H1 (cell line): ENCODE results near the gene PRDX5. TPM values are rescaled to one million over a fixed set of nuclear protein-coding genes. Genes with fewer than 3 reads are reported as not detected.
A peak's percentile ranks its signal among the peaks of the same experiment; 100 is the strongest.

Source experiments
- CTCF ChIA-PET: fragments of 300-600 bp; sonication (Branson Sonifier 250); formaldehyde crosslinking; loops from one replicate; lab custom pipeline; 2021; ENCODE audit not compliant: partially characterized antibody; lab: Charles Lee
- POLR2A ChIA-PET: fragments of 300-600 bp; sonication (Branson Sonifier 250); formaldehyde crosslinking; loops from one replicate; lab custom pipeline; 2021; ENCODE audit warnings: inconsistent platforms; ENCODE audit not compliant: partially characterized antibody; lab: Charles Lee
- DNase-seq, 2 experiments: peaks; one replicate each; pipeline versions ENCODE4 v3.0.0 to v3.0.0-alpha.2; 2010 to 2022; ENCODE audit warnings: low spot score in 2 of 2, low read depth in 1 of 2, mixed read lengths in 1 of 2
- FAIRE-seq: peaks from 2 replicates; lab custom pipeline; 2011; peaks lifted over from hg19 to GRCh38; lab: Jason Lieb, UNC
- H2AFZ ChIP-seq: 2 replicates; pipeline ENCODE4 v1.8.1; 2012; ENCODE audit warnings: low read length, inconsistent platforms
- H2AK5ac ChIP-seq: 2 replicates; pipeline ENCODE4 v1.6.1; 2013; ENCODE audit warnings: low read depth, low read length
- H2BK120ac ChIP-seq: replicated peaks from 2 replicates; pipeline ENCODE3; 2013; ENCODE audit warnings: low read depth, low read length, inconsistent platforms
- H2BK12ac ChIP-seq: 2 replicates; pipeline ENCODE4 v1.6.1; 2013; ENCODE audit warnings: low read depth, low read length
- H2BK15ac ChIP-seq: 2 replicates; pipeline ENCODE4 v1.6.1; 2013; ENCODE audit warnings: low read length
- H2BK20ac ChIP-seq: 2 replicates; pipeline ENCODE4 v1.6.1; 2013; ENCODE audit warnings: low read length
- H2BK5ac ChIP-seq: 2 replicates; pipeline ENCODE4 v1.6.1; 2013; ENCODE audit warnings: low read depth, low read length
- H3K14ac ChIP-seq: 2 replicates; pipeline ENCODE4 v1.6.1; 2013; ENCODE audit warnings: inconsistent platforms; ENCODE audit not compliant: insufficient read length
- H3K18ac ChIP-seq: 2 replicates; pipeline ENCODE4 v1.6.1; 2013; ENCODE audit warnings: low read length; ENCODE audit errors: extremely low read depth
- H3K23ac ChIP-seq: 2 replicates; pipeline ENCODE4 v1.6.1; 2013; ENCODE audit warnings: inconsistent platforms; ENCODE audit not compliant: insufficient read length
- H3K23me2 ChIP-seq: 2 replicates; pipeline ENCODE4 v1.6.1; 2013; ENCODE audit warnings: low read depth, low read length
- H3K27ac ChIP-seq: 2 replicates; pipeline ENCODE4 v1.6.1; 2011; ENCODE audit warnings: low read depth, low read length, inconsistent platforms
- H3K27me3 ChIP-seq, 4 experiments: replicated peaks in 1 of 4; 1 replicate in 1 of 4; 2 replicates in 3 of 4; pipeline versions ENCODE4 v1.6.1 to v1.8.1; 2011 to 2013; ENCODE audit warnings: low read length in 3 of 4, mild to moderate bottlenecking in 3 of 4, inconsistent platforms in 2 of 4, mixed read lengths in 2 of 4, moderate library complexity in 1 of 4; ENCODE audit not compliant: control insufficient read depth in 3 of 4, insufficient read depth in 3 of 4; ENCODE audit errors: extremely low read depth in 1 of 4
- H3K36me3 ChIP-seq, 4 experiments: 2 replicates each; pipeline versions ENCODE4 v1.6.1 to v1.8.1; 2011 to 2013; ENCODE audit warnings: mild to moderate bottlenecking in 4 of 4, low read length in 3 of 4, moderate library complexity in 2 of 4, control low read depth in 1 of 4, inconsistent platforms in 1 of 4; ENCODE audit not compliant: insufficient read depth in 4 of 4, control insufficient read depth in 2 of 4
- H3K4ac ChIP-seq: replicated peaks from 2 replicates; pipeline ENCODE3; 2013; ENCODE audit warnings: low read length, low read depth, mixed read lengths, inconsistent platforms; ENCODE audit not compliant: insufficient read length
- H3K4me1 ChIP-seq, 4 experiments: replicated peaks in 1 of 4; 1 replicate in 1 of 4; 2 replicates in 3 of 4; pipeline versions ENCODE4 v1.6.1 to v1.8.1; 2011 to 2013; ENCODE audit warnings: low read length in 3 of 4, inconsistent platforms in 2 of 4, mixed read lengths in 1 of 4; ENCODE audit not compliant: insufficient read depth in 4 of 4, control insufficient read depth in 3 of 4
- H3K4me2 ChIP-seq, 2 experiments: 2 replicates each; pipeline versions ENCODE4 v1.6.1 to v1.8.1; 2011 to 2013; ENCODE audit warnings: low read depth in 2 of 2, low read length in 2 of 2, control low read depth in 1 of 2, inconsistent platforms in 1 of 2, mild to moderate bottlenecking in 1 of 2; ENCODE audit not compliant: insufficient read depth in 1 of 2
- H3K4me3 ChIP-seq, 4 experiments: fragments of 200-600, 300-600 bp in 1 of 4; sonication (generic), shearing (Covaris generic), sonication (Bioruptor Twin) in 1 of 4; 2 replicates each; pipeline versions ENCODE4 v1.5.1 to v1.8.1; 2011 to 2016; ENCODE audit warnings: low read length in 4 of 4, low read depth in 3 of 4, control low read depth in 2 of 4, inconsistent platforms in 2 of 4, mild to moderate bottlenecking in 2 of 4, mixed read lengths in 1 of 4, moderate library complexity in 1 of 4; ENCODE audit not compliant: insufficient read depth in 2 of 4; ENCODE audit errors: extremely low read depth in 1 of 4
- H3K56ac ChIP-seq: replicated peaks from 2 replicates; pipeline ENCODE3; 2013; ENCODE audit warnings: low read depth, mild to moderate bottlenecking, mixed read lengths, low read length, inconsistent platforms; ENCODE audit not compliant: insufficient read length
- H3K79me1 ChIP-seq: 2 replicates; pipeline ENCODE4 v1.6.1; 2013; ENCODE audit warnings: low read depth, low read length, control low read depth
- H3K79me2 ChIP-seq, 2 experiments: 2 replicates each; pipeline versions ENCODE4 v1.6.1 to v1.8.1; 2012 to 2013; ENCODE audit warnings: low read length in 2 of 2, mild to moderate bottlenecking in 2 of 2, inconsistent platforms in 1 of 2; ENCODE audit not compliant: insufficient read depth in 2 of 2, control insufficient read depth in 1 of 2
- H3K9ac ChIP-seq, 4 experiments: replicated peaks in 1 of 4; 1 replicate in 1 of 4; 2 replicates in 3 of 4; pipeline versions ENCODE4 v1.6.1 to v1.8.1; 2011 to 2013; ENCODE audit warnings: low read depth in 3 of 4, low read length in 3 of 4, control low read depth in 2 of 4, mild to moderate bottlenecking in 2 of 4, moderate library complexity in 2 of 4, inconsistent platforms in 1 of 4; ENCODE audit errors: extremely low read depth in 1 of 4
- H3K9me3 ChIP-seq, 2 experiments: 2 replicates each; pipeline versions ENCODE4 v1.6.1 to v1.8.1; 2012 to 2013; ENCODE audit warnings: mild to moderate bottlenecking in 2 of 2, moderate library complexity in 2 of 2, control low read depth in 1 of 2, inconsistent platforms in 1 of 2, low read depth in 1 of 2, low read length in 1 of 2, mixed read lengths in 1 of 2; ENCODE audit not compliant: insufficient read depth in 2 of 2
- H4K20me1 ChIP-seq, 2 experiments: replicated peaks in 1 of 2; 2 replicates each; pipeline versions ENCODE3 to v1.8.1; 2011 to 2013; ENCODE audit warnings: inconsistent platforms in 2 of 2, low read length in 2 of 2, mild to moderate bottlenecking in 1 of 2; ENCODE audit not compliant: insufficient read depth in 2 of 2, control insufficient read depth in 1 of 2
- H4K5ac ChIP-seq: 2 replicates; pipeline ENCODE4 v1.6.1; 2013; ENCODE audit warnings: low read length, low read depth, mixed read lengths, inconsistent platforms; ENCODE audit not compliant: insufficient read length
- H4K8ac ChIP-seq: 2 replicates; pipeline ENCODE4 v1.8.0; 2013; ENCODE audit warnings: mild to moderate bottlenecking, moderate library complexity, low read length, inconsistent platforms; ENCODE audit not compliant: insufficient read depth; ENCODE audit errors: extremely low read depth
- H4K91ac ChIP-seq: replicated peaks from 2 replicates; pipeline ENCODE3; 2013; ENCODE audit warnings: low read length, mixed read lengths, inconsistent platforms; ENCODE audit not compliant: insufficient read length
- ATF3 ChIP-seq: IDR thresholded peaks from 2 replicates; pipeline ENCODE4 v1.6.1; 2011; ENCODE audit warnings: low read depth, mild to moderate bottlenecking, low read length; ENCODE audit not compliant: insufficient read depth
- CBX8 ChIP-seq: fragments of 300-800, 300-1000 bp; sonication (generic); IDR thresholded peaks from 2 replicates; pipeline ENCODE4 v1.7.1; 2016; ENCODE audit warnings: low read depth, low read length, borderline replicate concordance
- CEBPB ChIP-seq: IDR thresholded peaks from 2 replicates; pipeline ENCODE4 v1.6.1; 2012; ENCODE audit warnings: low read depth, low read length
- EP300 ChIP-seq, 2 experiments: IDR thresholded peaks; 1 replicate in 1 of 2; 2 replicates in 1 of 2; pipeline ENCODE4 v1.6.1; 2011 to 2012; ENCODE audit warnings: low read depth in 2 of 2, low read length in 2 of 2, mild to moderate bottlenecking in 2 of 2, borderline replicate concordance in 1 of 2, inconsistent platforms in 1 of 2, moderate library complexity in 1 of 2
- KDM1A ChIP-seq: fragments of 200-600, 300-600 bp; sonication (generic); IDR thresholded peaks from 2 replicates; pipeline ENCODE4 v1.7.1; 2016; ENCODE audit warnings: mild to moderate bottlenecking, low read length, borderline replicate concordance
- RAD21 ChIP-seq, 2 experiments: IDR thresholded peaks in 1 of 2; conservative IDR thresholded peaks in 1 of 2; 2 replicates each; pipeline ENCODE4 v1.6.1; 2011; ENCODE audit warnings: low read depth in 2 of 2, low read length in 2 of 2, improper control_type of control experiment in 1 of 2, inconsistent platforms in 1 of 2, mild to moderate bottlenecking in 1 of 2, moderate library complexity in 1 of 2
- SAP30 ChIP-seq: fragments of 300-600 bp; sonication (generic); IDR thresholded peaks from 2 replicates; pipeline ENCODE4 v1.7.1; 2012; ENCODE audit warnings: low read length, moderate library complexity, mild to moderate bottlenecking, inconsistent platforms; ENCODE audit not compliant: insufficient read depth, insufficient replicate concordance
- TCF12 ChIP-seq: IDR thresholded peaks from 2 replicates; pipeline ENCODE4 v1.6.1; 2011; ENCODE audit warnings: low read depth, mild to moderate bottlenecking, low read length
- TEAD4 ChIP-seq: IDR thresholded peaks from 2 replicates; pipeline ENCODE4 v1.6.1; 2012; ENCODE audit warnings: low read depth, low read length, inconsistent platforms, mixed read lengths
- WGBS, 2 experiments: shearing (Covaris generic) in 1 of 2; methylation state at CpG; one replicate each; pipeline versions ENCODE4 v1.1.6 to v1.1.7; 2013 to 2015; ENCODE audit warnings: low lambda C conversion rate in 2 of 2, mixed read lengths in 2 of 2, inconsistent platforms in 1 of 2, low coverage in 1 of 2, missing lambda C conversion rate in 1 of 2; ENCODE audit not compliant: insufficient replicate concordance in 2 of 2, insufficient coverage in 1 of 2, insufficient read length in 1 of 2; ENCODE audit errors: extremely low coverage in 1 of 2, missing lambda C conversion rate in 1 of 2; 5-methylcytosine and 5-hydroxymethylcytosine counted together
- polyA plus RNA-seq, 7 experiments: library from polyadenylated mRNA; depleted of rRNA in 3 of 7; stranded (reverse) in 5 of 7; unstranded in 2 of 7; fragments of >200 nt in 5 of 7; fragments of 200-250 nt in 2 of 7; gene quantifications; 1 replicate in 5 of 7; 2 replicates in 1 of 7; 4 replicates in 1 of 7; pipeline versions ENCODE4 v1.2.1 to v1.2.3, GENCODE V29; 2011 to 2013; ENCODE audit warnings: missing spikeins in 2 of 7, mixed read lengths in 2 of 7
- total RNA-seq: library from RNA; stranded (reverse); fragmentation: NEBNext Ultra II Directional; extraction: Animal tissue kit (Norgen Biotek cat#: 25700); gene quantifications from 2 replicates; pipeline ENCODE4 v1.2.1, GENCODE V29; 2021

PRDX5 gene
- total and polyA plus RNA-seq, 2 of the 8 experiments (the other 6 are each of a cell fraction or from before 2014, with no cell fraction given): 201 to 582 TPM

DNA sequence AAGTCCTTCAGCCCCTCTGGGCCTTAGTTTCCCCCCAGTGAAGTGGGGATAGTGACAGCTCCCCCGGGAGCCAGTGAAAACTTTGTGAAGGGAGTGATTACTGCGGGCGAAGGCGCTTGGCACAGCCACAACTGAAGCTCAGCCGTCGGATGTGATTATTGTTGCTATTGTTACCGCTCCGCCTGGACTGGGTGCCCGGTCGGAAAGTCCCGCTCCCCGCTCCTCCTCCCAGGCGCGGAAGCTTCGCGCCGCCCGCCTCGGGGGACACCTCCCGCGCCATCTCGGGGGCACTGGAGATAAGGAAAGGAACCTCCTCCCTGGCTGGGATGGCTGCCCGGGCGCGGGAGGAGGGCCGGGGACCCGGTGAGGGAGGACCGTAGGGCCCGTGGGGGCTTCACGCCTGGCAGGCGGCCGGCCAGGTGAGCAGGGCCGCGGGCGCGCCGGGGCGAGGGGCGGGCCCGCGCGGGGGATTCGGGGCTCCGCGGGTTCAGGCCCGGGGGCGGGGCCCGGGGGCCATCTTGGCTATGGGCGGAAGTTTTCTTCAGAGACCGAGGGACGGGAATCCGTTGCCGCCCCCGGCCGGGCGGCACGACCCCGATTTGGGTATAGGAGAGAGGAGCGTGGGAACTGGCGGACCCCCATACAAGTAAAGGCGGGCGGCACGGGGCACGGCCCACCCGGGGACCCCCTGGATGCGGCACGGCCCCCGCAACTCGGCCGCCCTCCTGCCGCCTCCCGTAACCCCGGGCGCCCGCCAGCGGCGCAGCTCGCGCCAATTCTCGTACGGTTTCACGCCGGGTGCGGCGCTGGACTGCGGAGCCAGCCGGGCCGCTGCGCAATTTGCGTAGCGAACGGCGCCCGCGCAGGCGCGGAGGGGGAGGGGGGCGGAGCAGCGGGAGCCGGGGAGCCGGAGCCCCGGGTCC lies 32.7 kb upstream of the PRDX5 start, which contains the start of gene GPR137:
Gene GPR137 (plus strand): TSS at position 887 of the 923 bp plus-strand sequence. CDS start 677 bp downstream, outside the sequence.
- Histone ChIP-seq H3K56ac (peak within 1 kb of the TSS; percentile 17), H3K4me1 (peaks cover 0 to 8% (median 4%) of the 10 kb centered on the region in 4 experiments; a peak in 4 of 7 replicates), H3K23me2 (peaks cover 10% of the 10 kb centered on the region; the same call in 1 of the 2 replicates), H3K79me2 (no peaks in the 10 kb centered on the region), H3K79me1 (no peaks in the 10 kb centered on the region), H3K27ac (no peak within 1 kb of the TSS), H3K4ac (peak within 1 kb of the TSS; percentile 13), H4K8ac (peak within 1 kb of the TSS; percentile 81), H2AK5ac (no peak within 1 kb of the TSS), H3K18ac (peak within 1 kb of the TSS; percentile 48), H2BK20ac (no peak within 1 kb of the TSS), H4K5ac (no peak within 1 kb of the TSS), H4K20me1 (peaks cover 0 to 6% of the 10 kb centered on the region in 2 experiments), H3K23ac (no peak within 1 kb of the TSS), H3K9ac (peak within 1 kb of the TSS in 3 of 4 experiments; percentile 6 to 32 (median 20); a peak in 3 of 7 replicates), H2BK120ac (no peak within 1 kb of the TSS), H3K9me3 (no peaks in the 10 kb centered on the region), H3K14ac (no peak within 1 kb of the TSS), H3K27me3 (peaks cover 2 to 12% (median 11%) of the 10 kb centered on the region in 4 experiments; a peak in 6 of 7 replicates), H4K91ac (peak within 1 kb of the TSS; percentile 9), H2AFZ (no peak within 1 kb of the TSS), H3K4me3 (peak within 1 kb of the TSS; percentile 49 to 70 (median 69)), H2BK15ac (no peak within 1 kb of the TSS; the same call in 1 of the 2 replicates), H2BK5ac (no peak within 1 kb of the TSS), H2BK12ac (no peak within 1 kb of the TSS), H3K36me3 (no peaks in the 10 kb centered on the region), H3K4me2 (peak within 1 kb of the TSS; percentile 59 to 96)
- FAIRE-seq (no peak), DNase-seq (peak in 1 of 2 experiments; percentile 98)
- WGBS, 2 experiments: 1% methylated on average over 55 of the region's 102 CpGs; no CpG with 5 or more reads in 1 of the 2 experiments
- POLR2A ChIA-PET: interaction anchor here (0.6 to 9.5 kb wide), 13 partner anchors 10 to 78 kb away, joined by 3 to 79 read pairs (median 5); partner anchors contain the start of genes CATSPERZ, ESRRA, FERMT3 and PPP1R14B
- CTCF ChIA-PET: interaction anchor here (1.5 to 11.4 kb wide), 5 partner anchors 11 to 56 kb away, joined by 4 to 134 read pairs (median 10); partner anchors contain the start of genes CATSPERZ and ESRRA
- TF ChIP-seq TCF12: no peak
- no peak for TF ChIP-seq CEBPB
- no peak; a peak in 1 of 4 replicates for TF ChIP-seq RAD21 (IDR thresholded peaks at IDR 0.05 in 1 of 2, conservative IDR thresholded peaks at IDR 0.05 in 1 of 2; ENCODE audit: low read depth in 2 of 2, low read length in 2 of 2)
- TF ChIP-seq ATF3: no peak
- TF ChIP-seq SAP30: peak; percentile 47
- TF ChIP-seq TEAD4: no peak
- TF ChIP-seq CBX8: no peak
- no peak for TF ChIP-seq EP300 (IDR thresholded peaks at IDR 0.05; ENCODE audit: borderline replicate concordance in 1 of 2, low read depth in 2 of 2, low read length in 2 of 2)
- TF ChIP-seq KDM1A: no peak
